GM18526 (cell line): ENCODE measurements around the gene KCNMB4.

Source experiments
- POLR2A ChIP-seq: IDR thresholded peaks from 3 replicates; pipeline ENCODE4 v1.6.1; 2011; ENCODE audit not compliant: insufficient read length; ENCODE audit errors: extremely low read depth

Gene KCNMB4

GRCh38 chr12:70365648-70366518 lies at the start of gene KCNMB4:
TSS of gene KCNMB4 (plus strand) at chr12:70366290. CDS start at chr12:70366735, 445 bp downstream.
- TF ChIP-seq POLR2A = no peak

DNA sequence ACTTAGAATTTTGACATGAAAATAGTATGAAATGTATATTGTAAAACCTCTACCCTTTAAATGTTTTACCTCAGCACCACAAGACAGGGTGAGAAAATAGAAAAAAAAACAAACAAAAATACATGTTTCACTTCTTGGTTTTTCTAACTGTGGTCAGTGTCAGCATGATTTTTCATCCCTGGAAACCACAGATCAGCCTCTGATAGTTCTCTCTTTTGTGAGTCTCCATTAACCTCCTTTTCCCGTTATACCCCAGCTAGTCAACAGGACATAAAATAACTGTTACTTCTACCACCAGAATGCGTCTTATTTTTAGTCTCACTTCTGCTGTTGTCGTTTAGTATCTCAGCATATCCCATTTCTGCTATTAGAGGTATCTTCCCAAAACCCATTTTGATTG lies 48.3 kb upstream of the KCNMB4 start:
- TF ChIP-seq POLR2A = no peak

DNA sequence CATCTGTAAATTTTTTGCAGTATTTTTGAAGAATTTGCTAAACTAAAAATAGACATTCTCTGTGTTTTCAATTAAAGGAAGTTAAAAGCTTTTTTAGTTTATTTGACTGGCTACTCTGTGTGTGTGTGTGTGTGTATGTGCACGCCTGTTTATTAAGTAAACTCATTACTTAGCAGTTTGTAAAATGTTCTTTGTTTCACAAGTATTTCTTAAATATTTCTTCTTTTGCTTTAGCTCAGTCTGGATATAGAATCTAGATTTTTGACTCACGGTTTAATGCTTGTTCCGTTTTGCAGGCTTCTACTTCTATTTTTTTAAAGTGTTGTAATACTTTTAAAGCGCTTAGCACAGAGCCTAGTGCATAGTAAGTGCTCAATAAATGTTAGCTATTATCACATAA lies 46.5 kb upstream of the KCNMB4 start:
- no peak for TF ChIP-seq POLR2A

- TF ChIP-seq POLR2A = no peak
These were observed 44.9 kb upstream of the KCNMB4 start for GRCh38 chr12:70321191-70321590.

GRCh38 chr12:70327541-70327940 lies 38.5 kb upstream of the KCNMB4 start:
- TF ChIP-seq POLR2A = no peak

DNA sequence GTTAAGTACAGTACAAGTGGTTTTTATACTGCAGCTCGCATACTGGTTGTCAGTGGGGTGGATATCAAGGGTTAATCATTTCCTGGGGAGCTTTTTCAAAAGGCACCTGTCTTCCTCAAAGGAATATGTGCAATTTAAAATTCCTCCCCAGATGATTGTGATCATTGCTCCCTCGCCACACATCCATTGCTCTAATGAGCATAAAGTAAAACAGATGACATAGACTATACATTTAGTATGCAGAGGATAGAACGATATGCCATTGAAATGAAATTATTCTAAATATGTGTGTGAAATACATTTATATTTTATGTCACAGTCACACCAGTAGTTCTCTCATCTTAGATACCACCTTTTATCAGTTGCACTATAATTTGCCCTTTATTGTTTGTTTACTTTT lies 36.4 kb upstream of the KCNMB4 start:
- no peak for TF ChIP-seq POLR2A

- TF ChIP-seq POLR2A = no peak
These were observed 35.9 kb upstream of the KCNMB4 start for GRCh38 chr12:70330158-70330557.

- TF ChIP-seq POLR2A = no peak
These were observed 33.9 kb upstream of the KCNMB4 start for GRCh38 chr12:70332236-70332635.

- no peak for TF ChIP-seq POLR2A
These were observed 31.3 kb upstream of the KCNMB4 start for GRCh38 chr12:70334742-70335141.

- no peak for TF ChIP-seq POLR2A
These were observed 27.6 kb upstream of the KCNMB4 start for GRCh38 chr12:70338531-70338930.

DNA sequence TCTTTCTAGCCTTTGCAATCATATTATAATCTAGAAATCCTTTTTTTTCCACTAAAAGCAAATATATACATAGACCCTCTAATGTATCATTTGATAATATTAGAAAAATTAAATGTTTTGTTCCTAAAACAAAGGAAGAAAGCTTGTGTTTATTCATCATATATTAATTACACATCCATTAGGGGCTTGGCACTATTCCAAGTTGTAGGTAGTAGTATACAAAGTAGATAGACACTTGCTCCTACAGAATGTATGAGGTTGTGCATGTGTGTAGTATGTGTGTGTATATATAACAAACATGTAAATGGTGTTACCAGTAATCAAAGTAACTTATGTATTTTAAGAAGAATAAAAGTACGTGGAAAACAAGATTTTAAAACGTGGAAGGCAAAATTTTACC lies 15.0 kb upstream of the KCNMB4 start:
- no peak for TF ChIP-seq POLR2A

DNA sequence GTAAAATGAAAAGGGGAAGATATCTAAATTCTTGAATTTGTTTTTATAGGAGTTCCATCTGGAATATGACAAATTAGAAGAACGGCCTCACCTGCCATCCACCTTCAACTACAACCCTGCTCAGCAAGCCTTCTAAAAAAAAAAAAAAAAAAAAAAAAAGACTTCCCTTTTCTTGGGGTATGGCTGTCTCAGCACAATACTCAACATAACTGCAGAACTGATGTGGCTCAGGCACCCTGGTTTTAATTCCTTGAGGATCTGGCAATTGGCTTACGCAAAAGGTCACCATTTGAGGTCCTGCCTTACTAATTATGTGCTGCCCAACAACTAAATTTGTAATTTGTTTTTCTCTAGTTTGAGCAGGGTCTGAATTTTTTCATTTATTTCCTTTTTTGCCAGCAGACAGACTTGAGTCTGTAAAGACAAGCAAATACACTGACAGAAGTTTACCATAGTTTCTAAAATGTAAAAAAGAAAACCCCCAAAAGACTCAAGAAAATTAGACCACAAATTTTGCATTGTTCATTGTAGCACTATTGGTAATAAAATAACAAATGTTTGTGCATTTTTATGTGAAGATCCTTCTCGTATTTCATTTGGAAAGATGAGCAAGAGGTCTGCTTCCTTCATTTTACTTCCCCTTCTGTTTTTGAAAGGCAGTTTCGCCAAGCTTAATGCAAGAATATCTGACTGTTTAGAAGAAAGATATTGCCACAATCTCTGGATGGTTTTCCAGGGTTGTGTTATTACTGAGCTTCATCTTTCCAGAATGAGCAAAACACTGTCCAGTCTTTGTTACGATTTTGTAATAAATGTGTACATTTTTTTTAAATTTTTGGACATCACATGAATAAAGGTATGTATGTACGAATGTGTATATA lies 12.1 kb upstream of the KCNMB4 start:
- no peak for TF ChIP-seq POLR2A

DNA sequence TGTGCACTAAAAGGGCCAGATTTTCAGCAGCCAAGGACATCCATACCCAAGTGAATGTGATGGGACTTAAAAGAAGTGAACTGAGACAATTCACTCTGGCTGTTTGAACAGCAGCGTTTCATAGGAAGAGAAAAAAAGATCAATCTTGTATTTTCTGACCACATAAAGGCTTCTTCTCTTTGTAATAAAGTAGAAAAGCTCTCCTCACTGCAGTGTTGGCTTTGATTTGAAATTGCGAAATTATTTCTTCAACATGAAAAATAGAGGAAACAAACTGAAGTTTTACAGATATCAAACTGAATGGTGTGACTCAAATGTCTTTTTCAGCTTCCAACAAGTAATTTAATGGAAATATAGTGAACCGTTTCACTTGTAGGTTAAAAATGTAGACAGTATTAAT lies 11.3 kb upstream of the KCNMB4 start:
- no peak for TF ChIP-seq POLR2A

DNA sequence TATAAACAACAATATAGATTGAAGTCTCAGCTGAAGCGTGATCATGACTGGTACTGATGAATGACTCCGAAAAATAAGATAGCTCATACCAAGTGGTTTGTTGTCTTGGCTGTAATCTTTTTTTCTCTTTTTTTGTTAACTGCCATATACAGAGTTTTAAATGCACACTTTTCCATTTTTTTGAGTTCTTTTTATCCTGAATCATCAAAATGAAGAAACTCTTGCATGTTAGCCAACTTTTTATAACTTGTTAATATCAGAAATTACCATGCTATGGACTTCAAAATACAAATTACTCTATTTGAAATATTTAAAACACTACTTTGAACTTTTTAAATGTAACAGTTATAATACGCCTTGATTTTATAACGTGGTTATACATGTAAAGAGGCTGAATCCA lies 10.1 kb upstream of the KCNMB4 start:
- no peak for TF ChIP-seq POLR2A

DNA sequence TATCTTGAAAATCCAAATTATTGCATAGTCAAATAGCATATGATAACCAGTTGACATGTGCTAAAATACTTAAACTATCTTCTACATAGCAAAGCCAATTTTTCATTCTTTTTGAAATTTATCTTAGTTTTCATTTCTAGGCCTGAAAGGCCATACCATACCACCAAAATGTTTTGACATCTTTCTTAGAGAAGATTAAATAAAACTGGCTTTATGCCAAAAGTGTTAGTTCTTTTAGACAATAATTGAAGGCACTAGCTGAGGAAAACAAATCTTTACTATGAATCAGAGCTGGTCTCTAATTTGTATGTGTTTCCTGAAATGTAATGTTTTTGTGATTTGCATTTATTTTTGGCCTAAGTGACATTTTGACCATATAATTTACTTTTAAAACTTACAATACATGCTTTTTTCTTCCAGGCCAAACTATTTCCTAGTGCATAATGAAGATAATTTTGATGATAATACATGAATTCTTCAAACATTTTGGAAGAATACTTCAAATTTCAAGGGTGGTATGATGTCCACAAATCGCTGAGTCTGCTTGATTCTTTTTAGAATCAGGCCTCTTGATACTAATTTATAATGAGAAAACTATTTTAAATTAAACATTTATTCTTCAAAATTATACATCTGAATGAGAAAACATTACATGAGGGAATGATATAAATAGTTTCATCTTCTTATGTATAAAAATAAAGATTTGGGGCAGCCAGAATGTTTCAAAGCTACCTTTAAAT lies 6.5 kb upstream of the KCNMB4 start:
- no peak for TF ChIP-seq POLR2A

- no peak for TF ChIP-seq POLR2A
These were observed 5.9 kb upstream of the KCNMB4 start for GRCh38 chr12:70360218-70360617.
